Osteocyte (in vitro differentiated cells): Measurements from ENCODE around the gene POP7. TPM values are rescaled to one million over a fixed set of nuclear protein-coding genes. Genes with fewer than 3 reads are reported as not detected.

Experiments used
- DNase-seq: peaks from one replicate; pipeline ENCODE4 v3.0.0; 2021; ENCODE audit warnings: mixed read lengths; ENCODE audit not compliant: unreplicated experiment; ENCODE audit errors: extremely low spot score
- H3K27ac Mint-ChIP-seq: one replicate; pipeline ENCODE4 v1.8.0; 2021; ENCODE audit warnings: mild to moderate bottlenecking, mixed read lengths; ENCODE audit not compliant: unreplicated experiment
- H3K27me3 Mint-ChIP-seq: one replicate; pipeline ENCODE4 v1.8.0; 2021; ENCODE audit warnings: mixed read lengths; ENCODE audit not compliant: unreplicated experiment
- H3K36me3 Mint-ChIP-seq: one replicate; pipeline ENCODE4 v1.8.0; 2021; ENCODE audit warnings: mixed read lengths; ENCODE audit not compliant: unreplicated experiment
- H3K4me1 Mint-ChIP-seq: one replicate; pipeline ENCODE4 v1.8.0; 2021; ENCODE audit warnings: mixed read lengths; ENCODE audit not compliant: unreplicated experiment
- H3K4me3 Mint-ChIP-seq: one replicate; pipeline ENCODE4 v1.8.0; 2021; ENCODE audit warnings: mild to moderate bottlenecking, moderate library complexity, mixed read lengths; ENCODE audit not compliant: unreplicated experiment
- H3K9me3 Mint-ChIP-seq: one replicate; pipeline ENCODE4 v1.8.0; 2021; ENCODE audit warnings: mixed read lengths; ENCODE audit not compliant: unreplicated experiment
- total RNA-seq: library from RNA; stranded (reverse); gene quantifications from 2 replicates; pipeline ENCODE4 v1.2.1, GENCODE V29; 2021
- TF ChIP-seq, protein P1 (sequence below): fragments of 200-600 bp; sonication (generic); IDR thresholded peaks from 2 replicates; pipeline ENCODE4 v1.5.0; 2021; ENCODE audit warnings: antibody characterized with exemption, mild to moderate bottlenecking, moderate library complexity

Gene POP7
- total RNA-seq, 1 donor from 2014 or later, result 19.3 TPM

DNA sequence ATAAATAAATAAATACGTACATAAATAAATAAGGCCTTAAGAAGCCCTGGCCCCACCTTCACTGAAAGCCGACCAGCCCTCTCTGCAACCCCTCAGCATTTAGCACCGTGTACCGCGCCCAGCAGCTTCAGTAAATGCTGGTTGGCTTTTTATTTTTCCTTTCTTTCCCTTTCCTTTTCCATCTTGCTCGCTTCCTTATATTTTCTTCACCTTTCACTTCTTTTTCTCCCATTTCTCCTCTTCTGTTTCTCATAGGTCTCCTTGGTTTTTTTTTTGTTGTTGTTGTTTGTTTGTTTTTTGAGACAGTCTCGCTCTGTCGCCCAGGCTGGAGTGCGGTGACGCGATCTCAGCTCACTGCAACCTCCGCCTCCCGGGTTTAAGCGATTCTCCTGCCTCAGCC is 38.7 kb downstream of the POP7 start:
- Mint-ChIP-seq H3K27me3 (peaks cover 8% of the 10 kb centered on the region), H3K4me3 (no peak overlapping the region), H3K4me1 (no peaks in the 10 kb centered on the region), H3K27ac (no peak overlapping the region), H3K36me3 (no peaks in the 10 kb centered on the region), H3K9me3 (no peaks in the 10 kb centered on the region)
- no peak for DNase-seq
- TF ChIP-seq, protein P1, sequence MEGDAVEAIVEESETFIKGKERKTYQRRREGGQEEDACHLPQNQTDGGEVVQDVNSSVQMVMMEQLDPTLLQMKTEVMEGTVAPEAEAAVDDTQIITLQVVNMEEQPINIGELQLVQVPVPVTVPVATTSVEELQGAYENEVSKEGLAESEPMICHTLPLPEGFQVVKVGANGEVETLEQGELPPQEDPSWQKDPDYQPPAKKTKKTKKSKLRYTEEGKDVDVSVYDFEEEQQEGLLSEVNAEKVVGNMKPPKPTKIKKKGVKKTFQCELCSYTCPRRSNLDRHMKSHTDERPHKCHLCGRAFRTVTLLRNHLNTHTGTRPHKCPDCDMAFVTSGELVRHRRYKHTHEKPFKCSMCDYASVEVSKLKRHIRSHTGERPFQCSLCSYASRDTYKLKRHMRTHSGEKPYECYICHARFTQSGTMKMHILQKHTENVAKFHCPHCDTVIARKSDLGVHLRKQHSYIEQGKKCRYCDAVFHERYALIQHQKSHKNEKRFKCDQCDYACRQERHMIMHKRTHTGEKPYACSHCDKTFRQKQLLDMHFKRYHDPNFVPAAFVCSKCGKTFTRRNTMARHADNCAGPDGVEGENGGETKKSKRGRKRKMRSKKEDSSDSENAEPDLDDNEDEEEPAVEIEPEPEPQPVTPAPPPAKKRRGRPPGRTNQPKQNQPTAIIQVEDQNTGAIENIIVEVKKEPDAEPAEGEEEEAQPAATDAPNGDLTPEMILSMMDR, result no peak

DNA sequence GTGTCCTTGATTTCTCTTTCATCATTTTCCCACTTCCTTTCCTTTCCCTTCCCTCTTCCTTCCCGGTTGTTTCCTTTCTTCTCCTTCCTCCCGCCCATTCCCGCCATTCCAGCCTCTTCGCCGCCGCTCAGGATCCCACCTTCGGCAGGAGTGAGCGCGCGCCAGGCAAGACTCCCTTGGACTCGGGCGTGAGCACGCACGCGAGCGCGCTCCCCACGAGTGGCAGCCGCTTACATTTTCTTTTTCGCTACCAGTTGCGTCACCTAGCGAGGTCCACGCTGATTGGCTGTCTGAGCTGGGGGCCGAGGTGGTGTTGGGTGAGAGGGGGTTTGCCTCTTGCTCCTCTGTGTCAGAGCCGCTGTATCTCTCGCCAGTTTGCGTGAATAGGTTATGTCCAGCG is 39.3 kb downstream of the POP7 start:
- TF ChIP-seq, protein P1, result no peak
- Mint-ChIP-seq H3K27ac (no peak overlapping the region), H3K4me1 (no peaks in the 10 kb centered on the region), H3K4me3 (no peak overlapping the region), H3K36me3 (no peaks in the 10 kb centered on the region), H3K27me3 (peaks cover 8% of the 10 kb centered on the region), H3K9me3 (no peaks in the 10 kb centered on the region)
- no peak for DNase-seq

DNA sequence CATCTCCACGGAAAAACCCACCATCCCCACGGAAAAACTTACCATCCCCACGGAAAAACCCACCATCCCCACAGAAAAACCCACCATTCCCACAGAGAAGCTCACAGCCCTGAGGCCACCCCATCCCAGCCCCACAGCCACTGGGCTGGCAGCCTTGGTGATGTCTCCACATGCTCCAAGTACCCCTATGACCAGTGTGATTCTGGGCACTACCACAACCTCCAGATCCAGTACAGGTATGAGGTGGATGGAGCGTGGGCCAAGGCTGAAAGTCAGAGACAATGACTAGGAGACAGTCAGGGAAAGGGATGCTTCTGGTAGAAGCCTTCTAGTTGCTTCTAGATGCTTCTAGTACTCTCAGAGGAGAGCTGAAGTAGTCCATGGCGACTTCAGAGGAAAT is 47.1 kb downstream of the POP7 start:
- Mint-ChIP-seq H3K36me3 (no peaks in the 10 kb centered on the region), H3K4me1 (no peaks in the 10 kb centered on the region), H3K27ac (no peak overlapping the region), H3K4me3 (no peak overlapping the region), H3K27me3 (peaks cover 34% of the 10 kb centered on the region), H3K9me3 (no peaks in the 10 kb centered on the region)
- no peak for DNase-seq
- TF ChIP-seq, protein P1, result no peak

DNA sequence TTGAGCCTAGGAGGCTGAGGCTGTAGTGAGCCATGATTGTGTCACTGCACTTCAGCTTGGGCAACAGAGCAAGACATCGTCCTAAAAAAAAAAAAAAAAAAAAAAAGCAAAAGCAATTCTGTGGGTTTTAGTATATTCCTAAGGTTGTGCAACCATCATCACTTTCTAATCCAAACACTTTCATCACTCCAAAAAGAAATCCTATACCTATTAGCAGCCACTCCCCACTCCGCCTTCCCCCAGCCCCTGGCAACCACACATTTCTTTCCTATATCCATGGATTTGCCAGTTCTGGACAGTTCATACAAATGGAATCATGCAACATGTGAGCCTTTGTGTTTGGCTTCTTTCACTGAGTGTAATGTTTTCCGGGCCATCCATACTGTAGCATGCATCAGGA is 47.8 kb downstream of the POP7 start:
- Mint-ChIP-seq H3K4me1 (no peaks in the 10 kb centered on the region), H3K36me3 (no peaks in the 10 kb centered on the region), H3K4me3 (no peak overlapping the region), H3K27me3 (peaks cover 34% of the 10 kb centered on the region), H3K9me3 (no peaks in the 10 kb centered on the region), H3K27ac (no peak overlapping the region)
- no peak for DNase-seq
- TF ChIP-seq, protein P1, result no peak

Other genes with a start within 250 kb of the POP7 start
- 0.46 TPM in 1 of 2 replicates, not detected in the other for gene SPACDR, start 241.9 kb upstream of the POP7 start, total RNA-seq
- 46.8 and 46.9 TPM in 2 replicates for gene TSC22D4, start 226.9 kb upstream of the POP7 start, total RNA-seq
- 0.89 and 0.99 TPM in 2 replicates for gene NYAP1, start 222.2 kb upstream of the POP7 start, total RNA-seq
- gene AGFG2, start 166.9 kb upstream of the POP7 start, total RNA-seq, result 10.2 and 10.8 TPM in 2 replicates
- 1.5 TPM in 1 of 2 replicates, not detected in the other for gene SAP25, start 132.2 kb upstream of the POP7 start, total RNA-seq
- 76.2 and 90.9 TPM in 2 replicates for gene LRCH4, start 120.0 kb upstream of the POP7 start, total RNA-seq
- 0.46 and 0.94 TPM in 2 replicates for gene FBXO24, start 119.8 kb upstream of the POP7 start, total RNA-seq
- gene PCOLCE, start 103.8 kb upstream of the POP7 start, total RNA-seq, result 608 and 626 TPM in 2 replicates
- gene MOSPD3, start 93.6 kb upstream of the POP7 start, total RNA-seq, result 24.5 and 26.3 TPM in 2 replicates
- 0.19 and 0.31 TPM in 2 replicates for gene TFR2, start 64.6 kb upstream of the POP7 start, total RNA-seq
- not detected in 2 replicates for gene ACTL6B, start 49.7 kb upstream of the POP7 start, total RNA-seq
- gene GNB2, start 32.4 kb upstream of the POP7 start, total RNA-seq, result 229 and 251 TPM in 2 replicates
- 56.3 and 64.6 TPM in 2 replicates for gene GIGYF1, start 11.9 kb upstream of the POP7 start, total RNA-seq
- not detected in 2 replicates for gene EPO, start 14.3 kb downstream of the POP7 start, total RNA-seq
- not detected in 2 replicates for gene ZAN, start 27.5 kb downstream of the POP7 start, total RNA-seq
- 88.9 and 91.9 TPM in 2 replicates for gene EPHB4, start 121.4 kb downstream of the POP7 start, total RNA-seq
- gene SLC12A9, start 146.6 kb downstream of the POP7 start, total RNA-seq, result 32.1 and 32.4 TPM in 2 replicates
- gene TRIP6, start 161.3 kb downstream of the POP7 start, total RNA-seq, result 123 and 126 TPM in 2 replicates
- gene SRRT, start 169.0 kb downstream of the POP7 start, total RNA-seq, result 159 and 162 TPM in 2 replicates
- 2.9 and 3.7 TPM in 2 replicates for gene UFSP1, start 183.6 kb downstream of the POP7 start, total RNA-seq
- 1.5 and 2.2 TPM in 2 replicates for gene ACHE, start 189.8 kb downstream of the POP7 start, total RNA-seq
- gene MUC3A, start 243.4 kb downstream of the POP7 start, total RNA-seq, result not detected in 2 replicates